Neural progenitor cell (in vitro differentiated cells): ENCODE measurements around the gene DHRS12. TPM values are rescaled to one million over a fixed set of nuclear protein-coding genes. Genes with fewer than 3 reads are reported as not detected.

Experiments
- DNase-seq: peaks from one replicate; pipeline ENCODE4 v3.0.0-alpha.2; 2016; ENCODE audit warnings: low spot score
- H2AFZ ChIP-seq: fragments of 200-600 bp; sonication (generic); replicated peaks from 2 replicates; pipeline ENCODE4 v1.6.1; 2016; ENCODE audit warnings: antibody characterized with exemption
- H3F3A ChIP-seq: fragments of 200-600 bp; sonication (generic); 2 replicates; pipeline ENCODE4 v1.6.1; 2016; ENCODE audit warnings: antibody characterized with exemption, low read depth
- H3K27ac ChIP-seq: fragments of 200-600 bp; sonication (generic); 2 replicates; pipeline ENCODE4 v1.5.1; 2016; ENCODE audit warnings: mild to moderate bottlenecking
- H3K27me3 ChIP-seq: fragments of 200-600 bp; sonication (generic); 2 replicates; pipeline ENCODE4 v1.6.1; 2016; ENCODE audit warnings: mild to moderate bottlenecking, moderate library complexity
- H3K36me3 ChIP-seq: fragments of 200-600 bp; sonication (generic); 2 replicates; pipeline ENCODE4 v1.5.1; 2016
- H3K4me1 ChIP-seq: fragments of 200-600 bp; sonication (generic); 2 replicates; pipeline ENCODE4 v1.6.1; 2016; ENCODE audit warnings: mixed run types
- H3K4me2 ChIP-seq: fragments of 200-600 bp; sonication (generic); 2 replicates; pipeline ENCODE4 v1.6.1; 2016
- H3K4me3 ChIP-seq: fragments of 200-600 bp; sonication (generic); 2 replicates; pipeline ENCODE4 v1.5.1; 2016
- H3K79me2 ChIP-seq: fragments of 200-600 bp; sonication (generic); 2 replicates; pipeline ENCODE4 v1.6.1; 2016; ENCODE audit warnings: low read depth
- H3K9ac ChIP-seq: fragments of 200-600 bp; sonication (generic); 2 replicates; pipeline ENCODE4 v1.6.1; 2016
- H3K9me3 ChIP-seq: fragments of 200-600 bp; sonication (generic); 2 replicates; pipeline ENCODE4 v1.5.1; 2016; ENCODE audit warnings: low read depth
- H4K20me1 ChIP-seq: fragments of 200-600 bp; sonication (generic); 2 replicates; pipeline ENCODE4 v1.6.1; 2016; ENCODE audit warnings: low read depth
- H3K27ac Mint-ChIP-seq: 3 replicates; pipeline ENCODE4 v1.8.0; 2021; ENCODE audit warnings: mixed read lengths
- H3K27me3 Mint-ChIP-seq: 2 replicates; pipeline ENCODE4 v1.8.0; 2022; ENCODE audit warnings: low read depth, mild to moderate bottlenecking, inconsistent platforms, moderate library complexity, mixed read lengths; ENCODE audit not compliant: insufficient read depth
- H3K36me3 Mint-ChIP-seq: 3 replicates; pipeline ENCODE4 v1.8.0; 2021; ENCODE audit warnings: mixed read lengths
- H3K4me1 Mint-ChIP-seq: 3 replicates; pipeline ENCODE4 v1.8.0; 2021; ENCODE audit warnings: mixed read lengths
- H3K4me3 Mint-ChIP-seq: 3 replicates; pipeline ENCODE4 v1.8.0; 2021; ENCODE audit warnings: mild to moderate bottlenecking, moderate library complexity, mixed read lengths
- H3K9me3 Mint-ChIP-seq: 3 replicates; pipeline ENCODE4 v1.8.0; 2020; ENCODE audit warnings: mixed read lengths
- CTCF ChIP-seq: fragments of 200-600 bp; sonication (generic); IDR thresholded peaks from 2 replicates; pipeline ENCODE4 v1.5.1; 2017; ENCODE audit warnings: antibody characterized with exemption, mild to moderate bottlenecking
- EZH2 ChIP-seq: fragments of 200-600 bp; sonication (generic); IDR thresholded peaks from 2 replicates; pipeline ENCODE4 v1.6.1; 2017; ENCODE audit warnings: antibody characterized with exemption, mild to moderate bottlenecking, moderate library complexity
- EZH2phosphoT487 ChIP-seq: fragments of 200-600 bp; sonication (generic); IDR thresholded peaks from 2 replicates; pipeline ENCODE4 v1.6.1; 2017; ENCODE audit warnings: antibody characterized with exemption
- total RNA-seq: library from RNA; depleted of rRNA; stranded (reverse); fragments of >200 nt; gene quantifications from 2 replicates; pipeline ENCODE4 v1.2.3, GENCODE V29; 2015; ENCODE audit warnings: low replicate concordance

DHRS12 gene
- total RNA-seq, 1 donor from 2014 or later = 5.2 TPM

DNA sequence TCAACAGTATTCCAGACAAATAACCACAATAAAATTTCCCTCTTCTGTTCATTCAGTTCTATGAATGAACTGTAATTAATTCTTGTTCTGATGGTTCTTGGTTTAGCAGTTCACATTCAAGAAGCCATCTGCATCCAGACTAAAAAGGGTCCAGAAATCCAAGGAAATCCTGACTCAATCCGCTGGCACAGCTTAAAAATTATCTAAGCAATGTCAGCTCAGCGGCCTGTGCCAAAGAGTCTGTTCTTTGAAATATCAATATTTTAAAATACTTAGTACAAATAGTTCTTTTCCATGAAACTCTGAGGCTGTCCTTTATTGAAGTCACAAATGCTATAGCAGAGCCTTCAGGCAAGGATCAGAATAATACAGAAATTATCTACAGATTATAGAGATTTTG is 57.2 kb downstream of the DHRS12 start:
- no peak overlapping the region for H2AFZ ChIP-seq
- Mint-ChIP-seq H3K27ac (no peak overlapping the region), H3K4me1 (peaks cover 12% of the 10 kb centered on the region), H3K4me3 (no peak overlapping the region), H3K9me3 (peaks cover 12% of the 10 kb centered on the region), H3K36me3 (peaks cover 42% of the 10 kb centered on the region), H3K27me3 (peaks cover 4% of the 10 kb centered on the region)
- H3K9ac ChIP-seq = no peak overlapping the region
- TF ChIP-seq EZH2phosphoT487 (no peak), EZH2 (no peak), CTCF (no peak)
- H3K36me3 ChIP-seq = no peaks in the 10 kb centered on the region
- DNase-seq = no peak
- no peaks in the 10 kb centered on the region for H3F3A ChIP-seq
- no peaks in the 10 kb centered on the region for H4K20me1 ChIP-seq
- no peaks in the 10 kb centered on the region for H3K9me3 ChIP-seq
- no peak overlapping the region for H3K4me2 ChIP-seq
- no peaks in the 10 kb centered on the region for H3K79me2 ChIP-seq
- H3K4me1 ChIP-seq = no peaks in the 10 kb centered on the region
- no peak overlapping the region for H3K27ac ChIP-seq
- no peaks in the 10 kb centered on the region for H3K27me3 ChIP-seq
- no peak overlapping the region for H3K4me3 ChIP-seq

GRCh38 chr13:51745243-51745642 is 58.7 kb downstream of the DHRS12 start:
- Mint-ChIP-seq H3K4me3 (no peak overlapping the region), H3K27ac (no peak overlapping the region), H3K36me3 (peaks cover 40% of the 10 kb centered on the region), H3K9me3 (peaks cover 12% of the 10 kb centered on the region), H3K27me3 (peaks cover 4% of the 10 kb centered on the region), H3K4me1 (peaks cover 2% of the 10 kb centered on the region)
- no peaks in the 10 kb centered on the region for H3K36me3 ChIP-seq
- H3F3A ChIP-seq = no peaks in the 10 kb centered on the region
- H3K4me3 ChIP-seq = no peak overlapping the region
- H3K79me2 ChIP-seq = no peaks in the 10 kb centered on the region
- DNase-seq = no peak
- H4K20me1 ChIP-seq = no peaks in the 10 kb centered on the region
- TF ChIP-seq EZH2phosphoT487 = no peak
- no peak for TF ChIP-seq CTCF
- TF ChIP-seq EZH2 = no peak
- no peak overlapping the region for H3K9ac ChIP-seq
- no peaks in the 10 kb centered on the region for H3K27me3 ChIP-seq
- no peaks in the 10 kb centered on the region for H3K9me3 ChIP-seq
- no peak overlapping the region for H3K4me2 ChIP-seq
- no peak overlapping the region for H2AFZ ChIP-seq
- no peaks in the 10 kb centered on the region for H3K4me1 ChIP-seq
- no peak overlapping the region for H3K27ac ChIP-seq

DNA sequence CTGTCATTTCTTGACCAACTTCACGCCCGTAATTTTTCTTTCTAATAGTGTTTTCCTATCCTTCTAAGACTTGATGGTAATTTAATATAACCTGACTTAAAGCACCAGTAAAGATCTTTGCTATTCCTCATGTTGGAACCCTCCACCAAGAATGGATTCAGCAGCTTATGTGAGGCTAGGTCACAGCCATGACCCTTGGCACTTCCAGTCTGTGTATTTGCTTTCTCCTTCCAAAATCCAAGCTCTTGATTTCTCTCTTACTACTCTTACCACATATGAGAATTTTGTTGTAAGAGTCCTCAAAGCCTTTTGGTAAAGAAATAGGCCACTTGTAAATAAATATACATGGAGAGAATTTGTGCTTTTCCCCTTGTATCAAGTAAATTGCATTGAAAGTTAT is 61.4 kb downstream of the DHRS12 start:
- no peak overlapping the region for H3K4me3 ChIP-seq
- H3K9me3 ChIP-seq = no peaks in the 10 kb centered on the region
- no peaks in the 10 kb centered on the region for H3K36me3 ChIP-seq
- Mint-ChIP-seq H3K9me3 (peaks cover under 1% of the 10 kb centered on the region), H3K4me1 (peaks cover 6% of the 10 kb centered on the region), H3K27ac (no peak overlapping the region), H3K36me3 (peaks cover 46% of the 10 kb centered on the region), H3K27me3 (peaks cover 5% of the 10 kb centered on the region), H3K4me3 (no peak overlapping the region)
- H3F3A ChIP-seq = no peaks in the 10 kb centered on the region
- no peak overlapping the region for H3K4me2 ChIP-seq
- no peak overlapping the region for H3K27ac ChIP-seq
- H2AFZ ChIP-seq = no peak overlapping the region
- H3K9ac ChIP-seq = no peak overlapping the region
- H3K4me1 ChIP-seq = no peaks in the 10 kb centered on the region
- H3K27me3 ChIP-seq = no peaks in the 10 kb centered on the region
- no peak for DNase-seq
- TF ChIP-seq CTCF = no peak
- TF ChIP-seq EZH2 = no peak
- H3K79me2 ChIP-seq = no peaks in the 10 kb centered on the region
- H4K20me1 ChIP-seq = no peaks in the 10 kb centered on the region
